ENCODE measurements around the gene SPATS2L.

DNA sequence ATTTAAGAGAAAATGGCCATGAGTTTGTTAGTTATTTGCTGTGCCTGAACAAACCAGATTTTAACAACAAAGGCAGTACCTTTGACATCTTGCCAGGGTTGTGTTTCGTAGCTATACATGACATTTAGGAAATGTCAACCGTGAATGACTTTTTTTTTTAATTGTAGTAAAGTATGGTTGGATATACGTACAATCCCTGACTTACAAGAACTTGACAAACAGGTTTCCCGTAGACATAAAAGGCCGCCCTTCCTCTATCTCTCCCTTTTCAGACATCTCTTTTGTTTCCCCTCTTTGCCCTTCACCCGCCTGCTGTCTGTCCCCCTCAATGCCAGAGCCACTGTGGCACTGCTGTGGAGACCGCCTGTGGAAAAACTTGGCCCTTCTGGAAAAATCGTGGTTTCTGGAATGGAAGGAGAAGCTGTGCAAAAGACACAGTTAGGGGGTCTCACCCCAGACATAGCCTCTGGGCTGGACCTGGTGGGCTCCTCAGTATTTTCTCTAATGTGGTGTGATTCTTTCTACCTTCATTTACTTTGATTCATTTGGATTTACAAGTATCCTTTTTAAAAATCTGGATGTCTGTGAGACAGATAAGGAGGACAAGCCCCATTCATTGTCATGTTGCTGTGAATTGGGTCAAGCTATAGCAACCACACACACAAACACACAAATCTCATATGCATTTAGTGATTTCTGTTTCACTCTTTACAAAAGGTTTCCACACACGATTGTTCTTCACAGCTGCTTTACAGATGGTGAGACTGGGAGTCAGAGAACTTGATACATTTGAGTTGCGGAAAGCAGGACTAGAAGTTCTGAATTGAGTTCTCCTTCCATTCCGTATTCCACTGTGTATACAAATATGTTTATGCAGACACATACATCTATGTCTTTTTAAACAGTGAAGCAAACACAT, 48.6 kb downstream of the SPATS2L start:
- no peak for TF ChIP-seq CTCF (IDR thresholded peaks at IDR 0.05)
- no peak for TF ChIP-seq EZH2 (IDR thresholded peaks at IDR 0.05; ENCODE audit: borderline replicate concordance, insufficient read depth, low read depth, low read length, poor library complexity, severe bottlenecking)
